Measurements from ENCODE around the gene RNF111.

RNF111 gene

GRCh38 chr15:59060348-59060747 is 72.9 kb downstream of the RNF111 start:
- H3K9ac ChIP-seq (ENCODE audit: low read length): no peak overlapping the region
- no peak overlapping the region for H3K4me3 ChIP-seq (ENCODE audit: low read depth, low read length)
- no peaks in the 10 kb centered on the region for H3K9me3 ChIP-seq (ENCODE audit: control insufficient read depth, insufficient read depth, low read depth, low read length)
- H3K36me3 ChIP-seq (ENCODE audit: control insufficient read depth, insufficient read depth, low read length): peaks cover 75% of the 10 kb centered on the region
- H3K27ac ChIP-seq (ENCODE audit: low read depth, low read length): no peak overlapping the region
- no peaks in the 10 kb centered on the region for H3K27me3 ChIP-seq (ENCODE audit: control insufficient read depth, insufficient read depth, low read length)
- no peaks in the 10 kb centered on the region; the same call in 1 of the 2 replicates for H3K4me1 ChIP-seq (ENCODE audit: control insufficient read depth, insufficient read depth, low read length)

GRCh38 chr15:59063042-59063441 is 75.6 kb downstream of the RNF111 start:
- Histone ChIP-seq H3K9ac (ENCODE audit: low read length) (no peak overlapping the region), H3K27me3 (ENCODE audit: control insufficient read depth, insufficient read depth, low read length) (no peaks in the 10 kb centered on the region), H3K36me3 (ENCODE audit: control insufficient read depth, insufficient read depth, low read length) (peaks cover 74% of the 10 kb centered on the region), H3K4me1 (ENCODE audit: control insufficient read depth, insufficient read depth, low read length) (no peaks in the 10 kb centered on the region; the same call in 1 of the 2 replicates), H3K27ac (ENCODE audit: low read depth, low read length) (no peak overlapping the region), H3K4me3 (ENCODE audit: low read depth, low read length) (no peak overlapping the region), H3K9me3 (ENCODE audit: control insufficient read depth, insufficient read depth, low read depth, low read length) (no peaks in the 10 kb centered on the region)

- Histone ChIP-seq H3K4me1 (ENCODE audit: control insufficient read depth, insufficient read depth, low read length) (no peaks in the 10 kb centered on the region), H3K36me3 (ENCODE audit: control insufficient read depth, insufficient read depth, low read length) (peaks cover 50% of the 10 kb centered on the region), H3K27me3 (ENCODE audit: control insufficient read depth, insufficient read depth, low read length) (no peaks in the 10 kb centered on the region), H3K4me3 (ENCODE audit: low read depth, low read length) (no peak overlapping the region), H3K9ac (ENCODE audit: low read length) (no peak overlapping the region), H3K9me3 (ENCODE audit: control insufficient read depth, insufficient read depth, low read depth, low read length) (no peaks in the 10 kb centered on the region), H3K27ac (ENCODE audit: low read depth, low read length) (no peak overlapping the region)
These were observed 82.0 kb downstream of the RNF111 start for GRCh38 chr15:59069430-59069829.

GRCh38 chr15:59074607-59075006 is 87.1 kb downstream of the RNF111 start:
- Histone ChIP-seq H3K27me3 (ENCODE audit: control insufficient read depth, insufficient read depth, low read length) (no peaks in the 10 kb centered on the region), H3K36me3 (ENCODE audit: control insufficient read depth, insufficient read depth, low read length) (peaks cover 47% of the 10 kb centered on the region), H3K9ac (ENCODE audit: low read length) (no peak overlapping the region), H3K4me3 (ENCODE audit: low read depth, low read length) (no peak overlapping the region), H3K9me3 (ENCODE audit: control insufficient read depth, insufficient read depth, low read depth, low read length) (no peaks in the 10 kb centered on the region), H3K4me1 (ENCODE audit: control insufficient read depth, insufficient read depth, low read length) (no peaks in the 10 kb centered on the region), H3K27ac (ENCODE audit: low read depth, low read length) (no peak overlapping the region)

- Histone ChIP-seq H3K4me1 (ENCODE audit: control insufficient read depth, insufficient read depth, low read length) (no peaks in the 10 kb centered on the region; the same call in 1 of the 2 replicates), H3K9ac (ENCODE audit: low read length) (no peak overlapping the region), H3K9me3 (ENCODE audit: control insufficient read depth, insufficient read depth, low read depth, low read length) (no peaks in the 10 kb centered on the region), H3K27ac (ENCODE audit: low read depth, low read length) (no peak overlapping the region), H3K36me3 (ENCODE audit: control insufficient read depth, insufficient read depth, low read length) (peaks cover 70% of the 10 kb centered on the region), H3K27me3 (ENCODE audit: control insufficient read depth, insufficient read depth, low read length) (no peaks in the 10 kb centered on the region), H3K4me3 (ENCODE audit: low read depth, low read length) (no peak overlapping the region)
These were observed 100.3 kb downstream of the RNF111 start for GRCh38 chr15:59087731-59088130.

GRCh38 chr15:59094077-59094476 is 106.6 kb downstream of the RNF111 start:
- H3K9ac ChIP-seq (ENCODE audit: low read length): no peak overlapping the region
- no peaks in the 10 kb centered on the region for H3K27me3 ChIP-seq (ENCODE audit: control insufficient read depth, insufficient read depth, low read length)
- H3K27ac ChIP-seq (ENCODE audit: low read depth, low read length): no peak overlapping the region
- H3K9me3 ChIP-seq (ENCODE audit: control insufficient read depth, insufficient read depth, low read depth, low read length): no peaks in the 10 kb centered on the region
- H3K4me3 ChIP-seq (ENCODE audit: low read depth, low read length): no peak overlapping the region
- peaks cover 75% of the 10 kb centered on the region for H3K36me3 ChIP-seq (ENCODE audit: control insufficient read depth, insufficient read depth, low read length)
- no peaks in the 10 kb centered on the region for H3K4me1 ChIP-seq (ENCODE audit: control insufficient read depth, insufficient read depth, low read length)

GRCh38 chr15:59096429-59096828 is 109.0 kb downstream of the RNF111 start:
- Histone ChIP-seq H3K4me3 (ENCODE audit: low read depth, low read length) (no peak overlapping the region), H3K27ac (ENCODE audit: low read depth, low read length) (no peak overlapping the region), H3K4me1 (ENCODE audit: control insufficient read depth, insufficient read depth, low read length) (no peaks in the 10 kb centered on the region), H3K27me3 (ENCODE audit: control insufficient read depth, insufficient read depth, low read length) (no peaks in the 10 kb centered on the region), H3K9me3 (ENCODE audit: control insufficient read depth, insufficient read depth, low read depth, low read length) (no peaks in the 10 kb centered on the region), H3K9ac (ENCODE audit: low read length) (no peak overlapping the region), H3K36me3 (ENCODE audit: control insufficient read depth, insufficient read depth, low read length) (peaks cover 55% of the 10 kb centered on the region)

GRCh38 chr15:59099162-59099685 is 111.8 kb downstream of the RNF111 start:
- Histone ChIP-seq H3K27me3 (ENCODE audit: control insufficient read depth, insufficient read depth, low read length) (no peaks in the 10 kb centered on the region), H3K4me3 (ENCODE audit: low read depth, low read length) (no peak overlapping the region), H3K36me3 (ENCODE audit: control insufficient read depth, insufficient read depth, low read length) (peaks cover 29% of the 10 kb centered on the region)

GRCh38 chr15:59104602-59104911 is 117.1 kb downstream of the RNF111 start:
- no peaks in the 10 kb centered on the region for H3K4me1 ChIP-seq (ENCODE audit: control insufficient read depth, insufficient read depth, low read length)
- no peaks in the 10 kb centered on the region for H3K9me3 ChIP-seq (ENCODE audit: control insufficient read depth, insufficient read depth, low read depth, low read length)
- H3K27me3 ChIP-seq (ENCODE audit: control insufficient read depth, insufficient read depth, low read length): no peaks in the 10 kb centered on the region
- H3K27ac ChIP-seq (ENCODE audit: low read depth, low read length): peak overlapping the region; percentile 83; the same call in 1 of the 2 replicates
- H3K36me3 ChIP-seq (ENCODE audit: control insufficient read depth, insufficient read depth, low read length): peaks cover 27% of the 10 kb centered on the region
- peak overlapping the region; percentile 94 for H3K4me3 ChIP-seq (ENCODE audit: low read depth, low read length)
- H3K9ac ChIP-seq (ENCODE audit: low read length): peak overlapping the region; percentile 76

More at GRCh38 chr15:59099162-59099685, 111.8 kb downstream of the RNF111 start:
- no peak overlapping the region for H3K9ac ChIP-seq (ENCODE audit: low read length)
- H3K9me3 ChIP-seq (ENCODE audit: control insufficient read depth, insufficient read depth, low read depth, low read length): no peaks in the 10 kb centered on the region
- no peaks in the 10 kb centered on the region for H3K4me1 ChIP-seq (ENCODE audit: control insufficient read depth, insufficient read depth, low read length)
- H3K27ac ChIP-seq (ENCODE audit: low read depth, low read length): no peak overlapping the region

- peak within 1 kb of the TSS; percentile 97 for H3K9ac ChIP-seq (ENCODE audit: low read length)
These were observed 117.7 kb downstream of the RNF111 start, which contains the start of gene CCNB2 for GRCh38 chr15:59104912-59105732. CCNB2 (plus strand) TSS chr15:59105146; CDS start chr15:59105269, 123 bp downstream.

GRCh38 chr15:59105854-59106253 is 118.4 kb downstream of the RNF111 start:
- Histone ChIP-seq H3K9me3 (ENCODE audit: control insufficient read depth, insufficient read depth, low read depth, low read length) (no peaks in the 10 kb centered on the region), H3K4me3 (ENCODE audit: low read depth, low read length) (peak overlapping the region; percentile 94), H3K27ac (ENCODE audit: low read depth, low read length) (peak overlapping the region; percentile 83; the same call in 1 of the 2 replicates), H3K36me3 (ENCODE audit: control insufficient read depth, insufficient read depth, low read length) (peaks cover 38% of the 10 kb centered on the region), H3K9ac (ENCODE audit: low read length) (peak overlapping the region; percentile 97), H3K27me3 (ENCODE audit: control insufficient read depth, insufficient read depth, low read length) (no peaks in the 10 kb centered on the region), H3K4me1 (ENCODE audit: control insufficient read depth, insufficient read depth, low read length) (no peaks in the 10 kb centered on the region)

More at GRCh38 chr15:59104912-59105732, 117.7 kb downstream of the RNF111 start, which contains the start of gene CCNB2:
- H3K9me3 ChIP-seq (ENCODE audit: control insufficient read depth, insufficient read depth, low read depth, low read length): no peaks in the 10 kb centered on the region
- H3K36me3 ChIP-seq (ENCODE audit: control insufficient read depth, insufficient read depth, low read length): peaks cover 30% of the 10 kb centered on the region
- peak within 1 kb of the TSS; percentile 94 for H3K4me3 ChIP-seq (ENCODE audit: low read depth, low read length)
- no peaks in the 10 kb centered on the region for H3K4me1 ChIP-seq (ENCODE audit: control insufficient read depth, insufficient read depth, low read length)
- peak within 1 kb of the TSS; percentile 83 for H3K27ac ChIP-seq (ENCODE audit: low read depth, low read length)
- no peaks in the 10 kb centered on the region for H3K27me3 ChIP-seq (ENCODE audit: control insufficient read depth, insufficient read depth, low read length)

Measured in HUES6 (cell line).